OCI-LY3 (cell line): ENCODE results near the gene PHACTR3.

Experiments
- H2AFZ ChIP-seq: fragments of 200-600, 300-600 bp; shearing (Covaris generic); 2 replicates; pipeline ENCODE4 v1.6.0; 2014; ENCODE audit warnings: antibody characterized with exemption, low read depth, low read length
- H3K27ac ChIP-seq: fragments of 200-600, 300-600 bp; sonication (generic); 2 replicates; pipeline ENCODE4 v1.5.1; 2014; ENCODE audit warnings: mild to moderate bottlenecking, low read length, moderate library complexity, mixed read lengths
- H3K27me3 ChIP-seq: fragments of 200-600, 300-600 bp; sonication (generic); 2 replicates; pipeline ENCODE4 v1.6.1; 2014; ENCODE audit warnings: low read depth, low read length, mixed read lengths
- H3K36me3 ChIP-seq: fragments of 200-600, 300-600 bp; sonication (generic); replicated peaks from 2 replicates; pipeline ENCODE3; 2014; ENCODE audit warnings: low read depth, low read length, mixed read lengths
- H3K4me1 ChIP-seq: fragments of 300-600, 200-600 bp; sonication (generic); 2 replicates; pipeline ENCODE4 v1.6.1; 2014; ENCODE audit warnings: low read length, mixed read lengths
- H3K4me2 ChIP-seq: fragments of 200-600, 300-600 bp; sonication (generic); 2 replicates; pipeline ENCODE4 v1.6.1; 2014; ENCODE audit warnings: low read length, mixed read lengths
- H3K4me3 ChIP-seq: fragments of 300-600, 200-600 bp; sonication (generic); 2 replicates; pipeline ENCODE4 v1.5.1; 2014; ENCODE audit warnings: antibody characterized with exemption, mild to moderate bottlenecking, low read length, moderate library complexity
- H3K79me2 ChIP-seq: fragments of 300-600, 200-600 bp; shearing (Covaris generic); 2 replicates; pipeline ENCODE4 v1.6.1; 2014; ENCODE audit warnings: mild to moderate bottlenecking, low read length, mixed read lengths
- H3K9ac ChIP-seq: fragments of 300-600, 200-600 bp; shearing (Covaris generic); 2 replicates; pipeline ENCODE4 v1.6.0; 2014; ENCODE audit warnings: mild to moderate bottlenecking, low read length, moderate library complexity
- H3K9me3 ChIP-seq: fragments of 200-600, 300-600 bp; shearing (Covaris generic); 2 replicates; pipeline ENCODE4 v1.6.1; 2014; ENCODE audit warnings: low read length, mixed read lengths; ENCODE audit not compliant: insufficient read depth
- H4K20me1 ChIP-seq: fragments of 200-600, 300-600 bp; sonication (generic); 2 replicates; pipeline ENCODE4 v1.6.1; 2016; ENCODE audit warnings: low read length, mixed read lengths; ENCODE audit not compliant: insufficient read depth
- CTCF ChIP-seq: fragments of 200-600, 300-600 bp; sonication (generic); IDR thresholded peaks from 2 replicates; pipeline ENCODE4 v1.5.1; 2014; ENCODE audit warnings: antibody characterized with exemption, low read length, low read depth
- EZH2phosphoT487 ChIP-seq: fragments of 200-600 bp; shearing (Covaris generic); IDR thresholded peaks from 2 replicates; pipeline ENCODE4 v1.6.1; 2018; ENCODE audit warnings: antibody characterized with exemption, mixed run types, low read depth

Gene PHACTR3

GRCh38 chr20:59575216-59575615 is 29.1 kb upstream of the PHACTR3 start:
- no peak overlapping the region for H3K4me2 ChIP-seq
- H4K20me1 ChIP-seq = no peaks in the 10 kb centered on the region
- H3K27me3 ChIP-seq = peaks cover 16% of the 10 kb centered on the region
- no peak overlapping the region for H3K4me3 ChIP-seq
- no peaks in the 10 kb centered on the region for H3K9me3 ChIP-seq
- no peaks in the 10 kb centered on the region for H3K79me2 ChIP-seq
- no peak overlapping the region for H2AFZ ChIP-seq
- H3K27ac ChIP-seq = no peak overlapping the region
- H3K9ac ChIP-seq = no peak overlapping the region
- no peaks in the 10 kb centered on the region for H3K36me3 ChIP-seq
- no peak for TF ChIP-seq EZH2phosphoT487
- no peak for TF ChIP-seq CTCF
- H3K4me1 ChIP-seq = no peaks in the 10 kb centered on the region

- peaks cover 21% of the 10 kb centered on the region for H3K27me3 ChIP-seq
- no peaks in the 10 kb centered on the region for H3K36me3 ChIP-seq
- H4K20me1 ChIP-seq = no peaks in the 10 kb centered on the region
- no peaks in the 10 kb centered on the region for H3K79me2 ChIP-seq
- no peaks in the 10 kb centered on the region for H3K9me3 ChIP-seq
- H3K4me2 ChIP-seq = no peak overlapping the region
- H3K9ac ChIP-seq = no peak overlapping the region
- no peak overlapping the region for H3K27ac ChIP-seq
- H3K4me3 ChIP-seq = no peak overlapping the region
- H2AFZ ChIP-seq = no peak overlapping the region
- H3K4me1 ChIP-seq = no peaks in the 10 kb centered on the region
- TF ChIP-seq EZH2phosphoT487 (no peak), CTCF (no peak)
Measured at GRCh38 chr20:59575653-59576052, 28.7 kb upstream of the PHACTR3 start.

- H3K27me3 ChIP-seq = peaks cover 21% of the 10 kb centered on the region
- H4K20me1 ChIP-seq = no peaks in the 10 kb centered on the region
- H3K4me2 ChIP-seq = no peak overlapping the region
- H3K4me3 ChIP-seq = no peak overlapping the region
- H3K9ac ChIP-seq = no peak overlapping the region
- no peak overlapping the region for H3K27ac ChIP-seq
- no peaks in the 10 kb centered on the region for H3K36me3 ChIP-seq
- no peaks in the 10 kb centered on the region for H3K4me1 ChIP-seq
- no peaks in the 10 kb centered on the region for H3K9me3 ChIP-seq
- H2AFZ ChIP-seq = no peak overlapping the region
- TF ChIP-seq CTCF (no peak), EZH2phosphoT487 (no peak)
- H3K79me2 ChIP-seq = no peaks in the 10 kb centered on the region
Measured at GRCh38 chr20:59576216-59576953, 28.0 kb upstream of the PHACTR3 start.

- Histone ChIP-seq H3K9me3 (no peaks in the 10 kb centered on the region), H3K79me2 (no peaks in the 10 kb centered on the region), H3K36me3 (no peaks in the 10 kb centered on the region), H2AFZ (no peak overlapping the region), H3K4me3 (no peak overlapping the region), H3K4me1 (no peaks in the 10 kb centered on the region), H3K9ac (no peak overlapping the region), H3K4me2 (no peak overlapping the region), H3K27me3 (peaks cover 21% of the 10 kb centered on the region), H3K27ac (no peak overlapping the region), H4K20me1 (no peaks in the 10 kb centered on the region)
- TF ChIP-seq EZH2phosphoT487 (no peak), CTCF (no peak)
Measured at GRCh38 chr20:59577037-59577808, 27.1 kb upstream of the PHACTR3 start.
